Tibial artery (tissue), 4 donors: ENCODE measurements around the gene PLA2G2C.

Experiments
- DNase-seq, 2 donors: peaks; one replicate each; pipeline ENCODE4 v3.0.0-alpha.2; 2019
- H3K27ac ChIP-seq, 2 donors: fragments of 200-600 bp; sonication (generic) in 1 of 2; 1 replicate in 1 of 2; 2 replicates in 1 of 2; pipeline ENCODE4 v1.5.1; 2018 to 2019; ENCODE audit warnings: mild to moderate bottlenecking in 1 of 2
- H3K27me3 ChIP-seq, 2 donors: fragments of 200-600 bp; sonication (generic) in 1 of 2; one replicate each; pipeline versions ENCODE4 v1.5.1 to v1.6.0; 2016 to 2019
- H3K36me3 ChIP-seq, 3 donors: fragments of 200-600 bp; sonication (generic) in 2 of 3; one replicate each; pipeline ENCODE4 v1.5.1; 2016 to 2019; ENCODE audit warnings: mild to moderate bottlenecking in 2 of 3
- H3K4me1 ChIP-seq, 4 donors: fragments of 200-600 bp; sonication (generic) in 2 of 4; 1 replicate in 3 of 4; 2 replicates in 1 of 4; pipeline ENCODE4 v1.5.1; 2016 to 2019
- H3K4me3 ChIP-seq, 2 donors: fragments of 200-600 bp; sonication (generic) in 1 of 2; 1 replicate in 1 of 2; 2 replicates in 1 of 2; pipeline ENCODE4 v1.5.1; 2018 to 2019; ENCODE audit warnings: mild to moderate bottlenecking in 2 of 2
- H3K9me3 ChIP-seq, 3 donors: fragments of 200-600 bp; sonication (generic) in 1 of 3; one replicate each; pipeline ENCODE4 v1.5.1; 2016 to 2019
- intact Hi-C: fragments of 100-400 bp; cut with DNase I; formaldehyde crosslinking; loops from one replicate; pipeline ENCODE4 v1.15.0; 2023; ENCODE audit warnings: low total_unique reads
- TF ChIP-seq, protein P1 (sequence below), 2 experiments: fragments of 200-600 bp in 1 of 2; fragments of 450-650 bp in 1 of 2; IDR thresholded peaks; one replicate each; pipeline ENCODE4 v1.5.1; 2017 to 2019; ENCODE audit warnings: antibody characterized with exemption in 2 of 2, mild to moderate bottlenecking in 1 of 2, moderate library complexity in 1 of 2

The PLA2G2C gene

DNA sequence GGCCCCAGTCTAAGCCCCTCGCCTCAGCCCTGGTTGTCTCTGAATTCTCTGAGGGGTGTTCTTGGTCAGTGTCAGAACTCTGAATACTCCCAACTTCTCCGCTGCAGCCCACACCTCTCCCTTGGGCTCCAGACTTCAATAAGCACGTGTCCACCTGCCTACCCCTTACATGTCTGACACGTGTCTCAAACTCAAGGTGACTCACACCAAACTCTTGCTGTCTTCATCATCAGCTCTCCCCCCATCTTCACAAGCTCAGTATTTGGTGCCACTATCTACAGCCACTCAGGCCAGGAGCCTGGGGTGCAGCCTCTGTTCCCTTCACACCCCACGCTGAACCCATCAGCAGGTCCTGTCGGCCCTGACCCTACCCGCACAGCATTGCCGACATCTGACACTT, 19.2 kb downstream of the PLA2G2C start:
- no peak for DNase-seq
- Histone ChIP-seq H3K4me1 (no peaks in the 10 kb centered on the region), H3K27me3 (peaks cover 0 to 61% of the 10 kb centered on the region in 2 donors), H3K36me3 (no peaks in the 10 kb centered on the region), H3K9me3 (peaks cover 0 to 6% (median 5%) of the 10 kb centered on the region in 3 donors), H3K27ac (no peak overlapping the region), H3K4me3 (no peak overlapping the region)
- intact Hi-C loops, result no loop called here
- TF ChIP-seq, protein P1, sequence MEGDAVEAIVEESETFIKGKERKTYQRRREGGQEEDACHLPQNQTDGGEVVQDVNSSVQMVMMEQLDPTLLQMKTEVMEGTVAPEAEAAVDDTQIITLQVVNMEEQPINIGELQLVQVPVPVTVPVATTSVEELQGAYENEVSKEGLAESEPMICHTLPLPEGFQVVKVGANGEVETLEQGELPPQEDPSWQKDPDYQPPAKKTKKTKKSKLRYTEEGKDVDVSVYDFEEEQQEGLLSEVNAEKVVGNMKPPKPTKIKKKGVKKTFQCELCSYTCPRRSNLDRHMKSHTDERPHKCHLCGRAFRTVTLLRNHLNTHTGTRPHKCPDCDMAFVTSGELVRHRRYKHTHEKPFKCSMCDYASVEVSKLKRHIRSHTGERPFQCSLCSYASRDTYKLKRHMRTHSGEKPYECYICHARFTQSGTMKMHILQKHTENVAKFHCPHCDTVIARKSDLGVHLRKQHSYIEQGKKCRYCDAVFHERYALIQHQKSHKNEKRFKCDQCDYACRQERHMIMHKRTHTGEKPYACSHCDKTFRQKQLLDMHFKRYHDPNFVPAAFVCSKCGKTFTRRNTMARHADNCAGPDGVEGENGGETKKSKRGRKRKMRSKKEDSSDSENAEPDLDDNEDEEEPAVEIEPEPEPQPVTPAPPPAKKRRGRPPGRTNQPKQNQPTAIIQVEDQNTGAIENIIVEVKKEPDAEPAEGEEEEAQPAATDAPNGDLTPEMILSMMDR (IDR thresholded peaks at IDR 0.05), result no peak

DNA sequence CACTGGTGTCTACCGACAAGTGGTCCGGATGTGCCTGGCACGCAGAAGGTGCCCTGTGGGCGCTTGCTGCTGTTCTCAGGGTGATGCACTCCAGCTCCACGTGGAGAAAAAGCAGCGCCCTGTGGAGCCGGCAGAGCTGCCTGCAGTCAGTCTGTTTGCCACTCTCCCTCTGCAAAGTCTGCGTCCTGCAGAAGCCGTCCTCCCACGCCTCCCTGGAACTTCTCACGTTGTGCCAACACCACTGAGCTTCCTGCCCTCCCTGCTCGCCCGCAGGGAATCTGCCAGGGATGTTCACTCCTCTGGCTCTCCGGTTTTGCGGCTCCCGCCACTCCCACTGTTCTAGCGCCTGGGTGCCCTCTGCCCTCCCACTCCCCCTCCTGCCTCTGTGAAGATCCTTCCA, 20.3 kb downstream of the PLA2G2C start:
- Histone ChIP-seq H3K4me3 (no peak overlapping the region), H3K27me3 (peaks cover 0 to 61% of the 10 kb centered on the region in 2 donors), H3K4me1 (no peaks in the 10 kb centered on the region), H3K27ac (no peak overlapping the region), H3K9me3 (peaks cover 0 to 17% (median 7%) of the 10 kb centered on the region in 3 donors), H3K36me3 (no peaks in the 10 kb centered on the region)
- intact Hi-C loops, result no loop called here
- TF ChIP-seq, protein P1 (IDR thresholded peaks at IDR 0.05), result no peak
- no peak for DNase-seq

DNA sequence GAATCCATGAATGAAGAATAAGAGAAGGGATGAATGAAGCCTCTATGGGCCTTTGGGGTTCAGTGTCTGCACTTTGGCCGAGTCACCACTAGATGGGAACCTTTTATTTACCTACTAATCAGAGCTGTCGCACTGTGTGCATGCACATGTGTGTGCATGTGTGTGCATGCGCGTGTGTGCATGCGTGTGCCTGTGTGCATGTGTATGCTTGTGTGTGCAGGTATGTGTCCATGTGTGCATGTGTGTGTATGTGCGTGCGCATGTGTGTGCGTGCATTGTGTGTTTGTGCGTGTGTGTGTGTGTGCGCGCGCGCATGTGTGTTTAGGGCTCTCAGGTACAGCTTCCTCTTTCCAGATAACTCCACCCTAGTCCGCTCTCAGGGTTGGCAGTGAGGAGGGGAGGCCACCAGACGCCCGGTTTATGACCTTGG, 20.8 kb downstream of the PLA2G2C start:
- TF ChIP-seq, protein P1 (IDR thresholded peaks at IDR 0.05), result no peak
- Histone ChIP-seq H3K27me3 (peaks cover 0 to 59% of the 10 kb centered on the region in 2 donors), H3K36me3 (no peaks in the 10 kb centered on the region), H3K9me3 (peaks cover 0 to 22% (median 12%) of the 10 kb centered on the region in 3 donors), H3K4me3 (no peak overlapping the region), H3K4me1 (no peaks in the 10 kb centered on the region), H3K27ac (no peak overlapping the region)
- intact Hi-C loops, result no loop called here
- no peak for DNase-seq

DNA sequence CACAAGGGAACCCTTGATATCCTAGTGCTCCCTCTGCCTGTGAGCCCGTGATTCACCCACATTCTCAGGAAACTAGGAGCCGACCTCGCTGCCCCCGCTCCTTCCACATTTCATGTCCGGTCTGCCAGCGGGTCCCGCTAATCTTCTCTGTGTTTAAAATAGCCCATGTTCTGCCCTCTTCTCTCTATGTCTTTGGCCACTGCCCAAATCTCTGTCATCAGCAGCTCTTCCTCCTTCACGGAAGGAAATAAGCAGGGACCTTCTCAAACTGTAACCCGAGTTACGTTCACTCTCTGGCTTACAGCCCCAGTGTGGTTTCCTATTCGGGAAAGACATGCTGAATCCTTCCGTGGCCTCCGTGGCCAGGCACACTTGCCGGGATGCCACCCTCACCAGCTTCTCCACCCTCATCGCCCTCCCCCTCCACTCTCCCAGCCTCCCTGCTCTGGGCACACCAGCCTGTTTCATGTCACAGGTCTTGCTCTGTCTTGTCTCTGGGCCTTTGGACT, 21.6 kb downstream of the PLA2G2C start:
- Histone ChIP-seq H3K27me3 (peaks cover 0 to 53% of the 10 kb centered on the region in 2 donors), H3K4me3 (no peak overlapping the region), H3K36me3 (no peaks in the 10 kb centered on the region), H3K9me3 (peaks cover 0 to 30% (median 20%) of the 10 kb centered on the region in 3 donors), H3K27ac (no peak overlapping the region), H3K4me1 (no peaks in the 10 kb centered on the region)
- peak in 1 of 2 donors; percentile 63 for DNase-seq
- intact Hi-C loops, result no loop called here
- TF ChIP-seq, protein P1 (IDR thresholded peaks at IDR 0.05), result no peak

DNA sequence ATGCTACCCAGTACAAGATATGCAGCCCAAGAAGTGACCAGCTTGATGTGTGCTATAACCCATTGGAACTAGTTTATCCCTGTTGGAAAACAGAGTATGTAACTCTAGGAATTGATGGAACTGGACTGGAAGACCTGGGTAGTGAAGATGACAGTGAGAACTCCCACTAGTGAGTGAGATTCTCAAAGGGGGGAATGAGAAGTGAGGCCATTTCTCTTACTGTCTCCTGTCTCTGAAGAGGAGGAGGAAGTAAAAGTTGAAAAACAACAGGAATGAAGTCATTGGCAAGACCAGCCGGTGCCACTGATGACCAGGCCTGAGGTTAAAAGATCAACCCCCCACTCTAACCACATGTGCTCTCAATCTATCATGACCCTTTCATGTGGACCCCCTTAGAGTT, 26.3 kb downstream of the PLA2G2C start:
- H3K27me3 ChIP-seq, result peaks cover 0 to 11% of the 10 kb centered on the region in 2 donors
- no peaks in the 10 kb centered on the region for H3K36me3 ChIP-seq
- no peak overlapping the region for H3K4me3 ChIP-seq
- TF ChIP-seq, protein P1 (IDR thresholded peaks at IDR 0.05), result no peak
- no peaks in the 10 kb centered on the region for H3K4me1 ChIP-seq
- DNase-seq, result no peak
- no peak overlapping the region for H3K27ac ChIP-seq
- H3K9me3 ChIP-seq, result peaks cover 0 to 41% (median 41%) of the 10 kb centered on the region in 3 donors
- intact Hi-C loops, result no loop called here
